GM21515 (cell line): ENCODE measurements around the gene SUSD6.

Experiments
- ATAC-seq: cut with Tn5 transposase; IDR thresholded peaks from one replicate; pipeline ENCODE4 v1.9.1; 2021; ENCODE audit not compliant: unreplicated experiment

Gene SUSD6, protein sequence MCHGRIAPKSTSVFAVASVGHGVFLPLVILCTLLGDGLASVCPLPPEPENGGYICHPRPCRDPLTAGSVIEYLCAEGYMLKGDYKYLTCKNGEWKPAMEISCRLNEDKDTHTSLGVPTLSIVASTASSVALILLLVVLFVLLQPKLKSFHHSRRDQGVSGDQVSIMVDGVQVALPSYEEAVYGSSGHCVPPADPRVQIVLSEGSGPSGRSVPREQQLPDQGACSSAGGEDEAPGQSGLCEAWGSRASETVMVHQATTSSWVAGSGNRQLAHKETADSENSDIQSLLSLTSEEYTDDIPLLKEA

GRCh38 chr14:69611172-69612013 is at the start of gene SUSD6:
TSS of gene SUSD6 (plus strand) at chr14:69611596. CDS start at chr14:69658593, 46,997 bp downstream.
- ATAC-seq = peak; percentile 59

DNA sequence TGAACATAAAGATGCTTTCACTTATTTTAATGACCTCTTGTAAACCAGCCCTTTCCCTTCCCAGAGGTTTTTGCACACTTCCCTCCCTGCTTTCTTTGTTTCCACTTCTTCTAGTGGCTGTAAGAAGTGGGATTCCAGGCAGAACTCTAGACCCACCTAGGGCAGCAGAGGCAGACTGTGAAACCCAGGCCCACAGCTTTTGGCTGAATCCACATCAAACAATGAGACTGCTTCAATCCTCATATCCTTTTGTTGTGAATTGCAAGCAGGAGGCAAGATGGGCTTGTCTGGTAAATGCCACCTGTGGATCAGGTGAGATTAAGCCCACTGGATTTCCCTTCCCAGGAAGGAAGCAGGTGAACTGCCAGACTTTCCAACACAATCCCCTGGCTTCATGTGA is 49.5 kb upstream of the SUSD6 start:
- ATAC-seq = no peak

- no peak for ATAC-seq
These were observed 43.8 kb upstream of the SUSD6 start for GRCh38 chr14:69567563-69567962.

- no peak for ATAC-seq
These were observed 41.5 kb upstream of the SUSD6 start for GRCh38 chr14:69569859-69570258.

DNA sequence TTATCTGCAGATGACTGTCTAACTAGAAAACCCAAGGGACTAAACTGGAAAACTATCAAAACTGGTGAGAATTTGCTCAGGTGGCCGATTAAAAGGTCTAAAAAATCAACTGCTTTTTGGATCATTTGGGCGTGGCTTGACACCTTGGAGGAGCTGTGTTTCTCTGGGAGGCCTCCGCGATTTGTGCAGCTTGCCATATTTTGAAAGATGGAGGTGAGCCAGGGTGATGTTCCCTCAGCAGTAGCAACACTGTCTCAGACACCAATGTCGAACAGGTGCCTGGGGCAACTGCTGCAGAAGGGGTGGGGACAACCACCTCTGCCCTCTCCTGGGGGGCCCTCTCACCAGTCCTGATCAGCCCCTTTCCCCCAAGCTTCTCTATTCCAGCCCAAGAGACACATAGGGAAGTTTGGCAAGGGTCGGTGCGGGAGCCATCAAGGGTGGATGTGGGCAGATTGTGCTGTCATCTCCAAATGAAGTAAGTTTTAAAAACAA is 40.5 kb upstream of the SUSD6 start:
- ATAC-seq = no peak

DNA sequence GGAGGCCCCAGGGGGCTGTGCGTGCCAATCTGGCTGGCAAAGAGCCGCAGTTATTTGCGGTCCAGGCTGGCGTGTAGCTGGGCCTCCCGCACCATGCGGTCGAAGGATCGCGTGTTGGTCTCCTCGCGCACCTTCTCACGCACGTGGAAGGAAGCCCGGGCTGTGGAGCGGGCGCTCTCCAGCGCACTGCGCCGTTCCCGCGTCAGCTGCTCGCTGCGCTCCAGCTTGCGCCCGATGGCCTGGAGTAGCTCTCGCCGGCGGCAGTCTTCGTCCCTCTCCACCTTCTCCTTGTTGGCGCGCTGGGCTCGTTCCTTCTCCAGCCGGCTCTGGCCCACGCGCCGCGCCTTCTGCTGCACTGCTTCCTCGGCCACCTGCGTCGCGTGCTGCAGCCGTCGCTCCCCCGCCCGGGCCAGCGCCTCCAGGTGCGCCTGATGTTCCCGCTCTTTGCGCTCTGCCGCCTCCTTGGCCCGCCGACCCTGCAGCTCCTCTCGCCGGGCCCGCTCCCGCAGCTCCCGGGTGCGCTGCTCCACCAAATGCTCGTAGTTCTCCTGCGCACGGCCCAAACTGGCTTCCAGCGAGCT is 39.9 kb upstream of the SUSD6 start:
- no peak for ATAC-seq

- no peak for ATAC-seq
These were observed 39.2 kb upstream of the SUSD6 start for GRCh38 chr14:69572030-69572840.

DNA sequence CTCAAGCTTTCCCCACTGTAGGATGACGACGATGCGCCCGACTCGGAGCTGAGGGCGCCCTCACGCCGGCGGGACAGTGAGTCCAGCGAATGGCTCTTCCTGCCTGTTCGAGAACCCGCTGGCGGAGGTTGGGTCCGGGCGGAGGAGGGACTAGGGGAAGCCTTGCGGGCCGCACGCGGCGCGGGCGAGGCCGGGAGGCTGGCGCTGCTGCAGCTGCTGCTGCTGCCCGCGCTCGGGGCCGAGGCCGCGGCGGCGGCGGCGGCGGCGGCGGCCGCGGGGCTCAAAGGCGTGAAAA is 38.6 kb upstream of the SUSD6 start:
- ATAC-seq = no peak

- no peak for ATAC-seq
These were observed 38.1 kb upstream of the SUSD6 start for GRCh38 chr14:69573205-69573830.

GRCh38 chr14:69573831-69574262 is 37.5 kb upstream of the SUSD6 start:
- no peak for ATAC-seq

- ATAC-seq = no peak
These were observed 37.0 kb upstream of the SUSD6 start, which contains the start of gene CCDC177 for GRCh38 chr14:69574263-69574953. TSS of gene CCDC177 (minus strand) at chr14:69574871. CDS start at chr14:69573622, 1,249 bp downstream.

DNA sequence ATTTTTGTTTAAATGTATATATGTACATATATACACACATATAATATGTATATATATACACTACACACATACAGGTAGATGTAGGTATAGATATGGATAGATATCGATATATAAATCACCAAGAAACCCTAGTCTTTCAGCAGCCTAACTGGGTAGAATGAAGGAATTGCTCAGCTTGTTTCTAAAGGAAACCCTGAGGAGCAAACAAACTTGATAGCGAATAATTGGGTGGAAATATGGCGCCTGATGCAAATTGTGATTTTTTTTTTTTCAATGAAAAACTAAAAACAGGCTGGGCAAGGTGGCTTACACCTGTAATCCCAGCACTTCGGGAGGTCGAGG is 36.5 kb upstream of the SUSD6 start:
- no peak for ATAC-seq

DNA sequence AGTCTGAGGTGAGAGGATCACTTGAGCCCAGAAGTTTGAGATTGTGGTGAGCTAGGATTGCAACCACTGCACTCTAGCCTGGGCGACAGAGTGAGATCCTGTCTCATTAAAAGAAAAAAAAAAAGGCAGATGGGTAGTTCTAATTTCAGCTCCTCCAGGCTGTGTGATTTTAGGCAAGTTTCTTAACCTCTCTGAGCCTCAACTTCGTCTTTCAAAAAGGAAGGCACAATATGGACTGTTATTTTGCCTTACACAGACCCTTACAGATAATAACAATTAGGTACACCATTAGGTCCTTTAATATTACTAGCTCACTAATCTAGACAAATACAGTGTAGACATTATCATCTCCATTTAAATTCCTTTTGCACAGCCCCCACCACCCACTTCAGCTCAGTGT is 31.9 kb upstream of the SUSD6 start:
- ATAC-seq = no peak

GRCh38 chr14:69580009-69580577 is 31.3 kb upstream of the SUSD6 start:
- ATAC-seq = no peak

- ATAC-seq = no peak
These were observed 30.0 kb upstream of the SUSD6 start for GRCh38 chr14:69581316-69581935.

- no peak for ATAC-seq
These were observed 29.2 kb upstream of the SUSD6 start for GRCh38 chr14:69582212-69582611.

DNA sequence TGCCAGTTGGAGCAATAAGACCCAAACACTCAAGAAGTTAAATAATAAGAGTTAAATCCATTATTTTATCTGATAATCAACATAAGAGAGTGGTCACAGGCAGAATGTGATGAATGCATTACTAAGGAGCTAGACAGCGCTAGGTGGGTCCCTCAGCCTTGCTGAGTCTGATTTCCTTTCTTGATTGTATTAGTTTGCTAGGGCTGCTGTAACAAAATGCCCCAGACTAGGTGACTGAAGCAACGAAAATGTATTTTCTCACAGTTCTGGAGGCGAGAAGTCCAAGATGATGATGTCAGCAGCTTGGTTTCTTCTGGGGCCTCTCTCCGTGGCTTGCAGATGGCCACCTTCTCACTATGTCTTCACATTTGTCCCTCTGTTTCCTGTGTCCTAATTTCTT is 28.6 kb upstream of the SUSD6 start:
- no peak for ATAC-seq

GRCh38 chr14:69584389-69584788 is 27.0 kb upstream of the SUSD6 start:
- ATAC-seq = no peak

- no peak for ATAC-seq
These were observed 25.0 kb upstream of the SUSD6 start for GRCh38 chr14:69586404-69586803.
